HG03378 (cell line): ENCODE measurements around the gene PGAP6.
"Not testable (repeated sequence)": the region's sequence is repeated elsewhere in the genome, so short reads cannot be mapped to it uniquely, and the experiment has no call there.

Experiments used
- ATAC-seq: cut with Tn5 transposase; IDR thresholded peaks from one replicate; pipeline ENCODE4 v1.9.1; 2021; ENCODE audit warnings: mild to moderate bottlenecking, moderate library complexity; ENCODE audit not compliant: unreplicated experiment

Gene PGAP6

DNA sequence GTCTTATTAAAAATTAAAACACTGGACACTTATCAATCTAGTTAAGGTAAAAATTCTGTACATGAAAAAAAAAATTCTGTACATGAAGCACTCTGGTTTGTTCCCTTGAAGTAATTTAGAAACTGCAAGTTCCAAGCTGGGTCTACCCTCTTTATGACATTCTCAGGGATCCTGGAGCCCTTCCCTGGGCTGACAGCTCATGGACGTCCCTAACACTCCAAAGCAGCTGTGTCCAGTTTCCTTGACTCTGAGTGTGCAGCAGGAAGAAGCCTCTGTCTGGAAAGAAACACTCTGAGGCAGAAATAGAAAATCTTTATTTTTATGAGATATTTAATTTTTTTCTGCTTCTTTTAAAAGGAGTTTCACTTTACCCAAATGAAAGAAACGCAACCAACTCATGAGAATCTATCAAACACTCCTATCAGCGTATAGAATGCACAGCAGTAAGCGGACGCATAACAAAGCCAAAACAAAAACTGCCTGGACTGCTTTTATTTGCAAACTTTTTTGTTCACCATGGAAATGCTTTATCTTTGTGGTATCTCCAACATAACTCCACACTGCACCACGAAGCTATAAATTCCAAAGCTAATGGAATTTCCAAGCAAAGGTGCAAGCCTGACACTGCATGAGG, 50.5 kb downstream of the PGAP6 start:
- ATAC-seq = not testable (repeated sequence)

DNA sequence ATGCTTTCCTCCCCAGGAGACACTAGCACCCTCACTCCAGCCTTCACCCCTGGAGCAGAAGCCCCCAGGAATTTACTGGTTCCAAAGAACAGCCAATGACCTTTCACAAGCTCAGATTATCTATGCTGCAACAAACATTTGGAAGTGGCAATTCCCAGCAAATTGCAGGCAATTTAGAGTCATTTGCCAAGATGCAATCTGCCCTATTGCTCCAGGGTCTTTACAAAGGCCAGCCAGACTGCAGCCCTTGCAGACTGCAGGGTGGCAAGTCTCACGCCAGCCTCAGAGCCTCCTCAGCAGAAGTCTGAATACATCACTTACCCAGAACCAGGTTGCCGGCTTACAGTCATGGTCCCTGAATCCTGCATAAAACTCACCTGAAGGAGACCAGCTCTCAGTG, 51.0 kb downstream of the PGAP6 start:
- ATAC-seq = no peak

DNA sequence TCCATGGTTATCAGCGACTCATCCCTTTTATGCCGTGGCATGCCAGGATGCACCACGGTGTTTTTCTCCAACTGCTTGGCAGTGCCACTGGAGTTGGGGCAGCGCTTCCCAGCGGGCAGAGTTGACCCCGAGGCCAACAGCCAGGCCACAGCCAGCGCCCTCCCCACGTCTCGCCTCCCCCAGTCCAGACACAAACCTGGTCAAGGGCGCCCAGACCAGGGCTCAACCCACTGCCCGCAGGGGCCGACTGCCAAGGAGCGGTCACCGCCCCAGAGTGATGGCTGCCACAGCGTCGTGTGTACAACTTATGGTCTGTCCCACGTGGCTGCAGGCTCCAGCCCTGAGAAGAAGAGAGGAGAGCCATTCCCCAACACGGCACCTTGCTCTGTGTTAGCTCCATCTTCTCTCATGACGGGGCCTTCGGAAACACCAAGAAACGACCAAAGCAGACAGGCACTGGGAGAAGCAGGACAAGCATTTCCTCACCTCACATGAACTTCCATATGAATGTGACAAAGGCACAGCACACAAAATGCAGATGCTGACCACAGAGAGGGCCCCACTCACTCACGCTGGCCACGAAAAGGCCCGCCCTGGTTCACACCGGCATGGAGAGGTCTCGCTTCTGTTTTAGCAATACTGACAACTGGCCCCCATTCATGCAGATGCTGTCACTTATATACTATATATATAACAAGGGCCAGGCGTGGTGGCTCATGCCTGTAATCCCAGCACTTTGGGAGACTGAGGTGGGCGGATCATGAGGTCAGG, 56.2 kb downstream of the PGAP6 start:
- no peak for ATAC-seq

DNA sequence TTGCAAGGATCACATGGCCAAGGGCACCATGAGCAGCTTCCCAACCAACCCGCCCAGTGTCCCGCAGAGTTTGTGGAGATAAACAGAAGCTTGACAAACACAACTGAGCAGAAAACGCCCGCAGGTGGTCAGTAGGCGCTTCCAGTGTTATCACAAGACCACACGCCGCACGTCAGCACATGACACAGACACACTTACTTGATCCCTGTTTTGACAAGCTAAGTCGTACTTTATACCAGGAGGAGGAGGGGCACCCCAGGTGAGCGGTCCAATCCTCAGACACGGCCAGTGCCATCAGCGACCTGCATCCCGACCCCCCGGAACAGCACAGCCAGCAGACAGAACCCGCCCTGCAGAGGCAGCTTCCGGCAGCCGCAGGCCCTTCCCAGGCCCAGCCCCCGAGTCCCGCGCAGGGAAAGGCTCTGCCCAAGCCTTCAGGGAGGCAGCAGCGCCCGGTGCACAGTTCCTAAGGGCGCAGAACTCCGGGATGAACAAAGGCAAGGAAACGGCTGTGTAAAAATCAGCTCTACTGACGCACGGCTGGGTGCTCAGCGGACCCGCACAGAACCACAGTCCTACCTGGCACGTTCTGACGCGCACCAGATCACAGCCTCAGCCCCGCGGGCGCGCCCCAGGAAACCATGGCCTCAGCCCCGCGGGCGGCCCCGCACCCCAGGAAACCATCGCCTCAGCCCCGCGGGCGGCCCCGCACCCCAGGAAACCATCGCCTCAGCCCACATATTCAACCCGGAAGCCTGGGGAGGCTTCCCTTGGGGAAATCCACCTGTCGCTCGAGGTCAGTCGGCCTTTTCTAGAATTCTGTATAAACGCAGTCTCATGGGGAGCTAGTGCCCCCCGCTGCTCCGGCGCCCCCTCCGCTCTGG, 57.1 kb downstream of the PGAP6 start:
- no peak for ATAC-seq

DNA sequence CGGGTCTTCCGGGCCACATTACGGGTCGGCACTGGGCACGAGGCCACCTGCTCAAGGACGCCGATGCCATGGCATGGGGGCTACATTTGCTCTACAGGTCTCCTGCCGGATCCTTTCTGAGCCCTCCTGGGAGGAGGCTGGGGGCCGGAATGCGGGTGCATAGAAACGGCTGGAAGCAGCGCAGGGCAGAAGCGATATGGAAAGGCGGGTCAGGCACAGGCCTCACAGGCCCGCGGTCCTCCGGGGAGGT, 57.7 kb downstream of the PGAP6 start:
- ATAC-seq = no peak

DNA sequence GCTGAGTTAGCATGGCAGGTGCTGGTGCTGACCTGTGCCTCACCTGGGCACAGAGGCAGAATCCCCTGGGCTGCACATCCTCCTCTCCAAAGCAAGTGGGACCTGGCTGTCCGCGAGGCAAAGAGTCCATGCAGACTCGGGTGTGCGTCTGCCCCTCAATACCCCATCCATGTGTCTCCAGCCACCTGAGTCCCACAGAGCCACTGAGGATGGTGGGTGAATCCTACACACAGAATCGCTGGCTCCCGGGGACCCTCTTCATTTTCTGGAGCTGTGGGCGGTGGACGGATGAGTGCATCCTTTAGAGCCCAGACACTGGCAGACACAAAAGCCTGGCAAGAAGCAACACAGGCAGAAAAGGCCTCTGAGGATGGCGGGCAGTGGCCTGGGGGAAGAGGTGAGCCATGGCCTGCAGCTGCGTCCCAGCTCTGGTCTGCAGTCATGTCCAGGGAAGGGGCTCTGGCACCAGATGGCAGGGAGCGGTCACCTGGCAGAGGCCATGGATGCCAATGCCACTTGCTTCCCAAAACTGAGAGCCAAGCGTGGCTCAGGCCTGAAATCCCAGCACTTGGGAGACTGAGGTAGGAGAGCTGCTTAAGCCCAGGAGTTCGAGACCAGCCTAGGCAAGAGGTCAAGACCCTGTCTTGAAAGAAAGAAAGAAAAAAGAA, 59.2 kb downstream of the PGAP6 start:
- ATAC-seq = no peak

DNA sequence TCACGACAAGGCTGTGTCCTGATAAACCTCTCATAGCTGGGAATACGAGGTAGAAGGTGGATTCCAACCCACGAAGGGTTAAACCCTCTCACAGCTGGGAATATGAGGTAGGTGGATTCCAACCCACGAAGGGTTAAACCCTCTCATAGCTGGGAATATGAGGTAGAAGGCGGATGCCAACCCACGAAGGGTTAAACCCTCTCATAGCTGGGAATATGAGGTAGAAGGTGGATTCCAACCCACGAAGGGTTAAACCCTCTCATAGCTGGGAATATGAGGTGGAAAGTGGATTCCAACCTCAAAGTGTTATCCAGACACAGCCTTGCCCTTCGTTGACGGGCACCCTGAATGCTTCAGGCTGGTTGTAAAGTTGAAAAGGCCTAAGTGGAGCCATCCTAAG, 60.2 kb downstream of the PGAP6 start:
- no peak for ATAC-seq
